Activated T-cell treated with anti-CD3 and anti-CD28 coated beads for 48 hours (primary cell): ENCODE results near the gene WWOX.
A peak's percentile ranks its signal among the peaks of the same experiment; 100 is the strongest.

ENCODE experiments used
- DNase-seq: peaks from one replicate; pipeline ENCODE4 v3.0.0-alpha.2; 2020; ENCODE audit warnings: low read depth

WWOX gene

GRCh38 chr16:78768718-78769117, 669.3 kb downstream of the WWOX start:
- DNase-seq = no peak

DNA sequence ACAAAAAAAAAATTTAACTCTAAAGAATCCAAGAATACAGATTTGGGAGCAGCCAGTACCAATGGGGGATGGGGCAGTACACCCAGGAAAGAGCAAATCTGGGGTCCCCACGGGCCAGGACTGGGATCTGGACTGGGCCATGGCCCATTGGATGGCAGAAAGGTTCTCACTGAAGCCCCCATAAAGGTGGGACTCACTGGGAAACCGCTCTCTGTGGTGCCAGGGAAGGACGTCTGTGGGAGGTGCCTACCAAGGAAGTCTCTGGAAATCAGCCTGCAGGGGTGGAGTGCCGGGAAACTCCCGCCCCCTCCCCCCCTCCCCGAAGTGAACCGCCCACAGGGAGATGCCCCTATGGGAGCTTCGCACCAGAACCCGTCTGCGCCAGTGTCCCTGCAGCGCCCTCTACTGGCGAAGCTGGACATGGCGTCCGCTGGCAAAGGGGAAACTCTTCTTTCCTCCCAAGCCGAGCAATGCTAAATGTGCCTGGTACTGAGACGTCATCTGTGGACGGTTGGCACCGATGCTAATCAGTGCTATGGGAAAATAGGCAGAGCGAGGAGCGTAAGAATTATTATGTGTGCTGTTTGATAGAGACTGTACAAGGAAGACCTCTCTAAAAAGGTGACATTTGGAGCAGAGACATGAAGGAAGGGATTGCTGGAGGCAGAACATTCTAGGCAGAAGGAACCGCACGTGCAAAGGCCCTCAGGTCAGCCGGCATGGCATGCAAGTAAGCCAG, 671.1 kb downstream of the WWOX start:
- peak; percentile 80 for DNase-seq

GRCh38 chr16:78773291-78773702, 673.8 kb downstream of the WWOX start:
- DNase-seq = no peak

GRCh38 chr16:78773706-78774105, 674.3 kb downstream of the WWOX start:
- no peak for DNase-seq

- DNase-seq = peak; percentile 63
Observed at GRCh38 chr16:78775161-78775561, 675.7 kb downstream of the WWOX start.

DNA sequence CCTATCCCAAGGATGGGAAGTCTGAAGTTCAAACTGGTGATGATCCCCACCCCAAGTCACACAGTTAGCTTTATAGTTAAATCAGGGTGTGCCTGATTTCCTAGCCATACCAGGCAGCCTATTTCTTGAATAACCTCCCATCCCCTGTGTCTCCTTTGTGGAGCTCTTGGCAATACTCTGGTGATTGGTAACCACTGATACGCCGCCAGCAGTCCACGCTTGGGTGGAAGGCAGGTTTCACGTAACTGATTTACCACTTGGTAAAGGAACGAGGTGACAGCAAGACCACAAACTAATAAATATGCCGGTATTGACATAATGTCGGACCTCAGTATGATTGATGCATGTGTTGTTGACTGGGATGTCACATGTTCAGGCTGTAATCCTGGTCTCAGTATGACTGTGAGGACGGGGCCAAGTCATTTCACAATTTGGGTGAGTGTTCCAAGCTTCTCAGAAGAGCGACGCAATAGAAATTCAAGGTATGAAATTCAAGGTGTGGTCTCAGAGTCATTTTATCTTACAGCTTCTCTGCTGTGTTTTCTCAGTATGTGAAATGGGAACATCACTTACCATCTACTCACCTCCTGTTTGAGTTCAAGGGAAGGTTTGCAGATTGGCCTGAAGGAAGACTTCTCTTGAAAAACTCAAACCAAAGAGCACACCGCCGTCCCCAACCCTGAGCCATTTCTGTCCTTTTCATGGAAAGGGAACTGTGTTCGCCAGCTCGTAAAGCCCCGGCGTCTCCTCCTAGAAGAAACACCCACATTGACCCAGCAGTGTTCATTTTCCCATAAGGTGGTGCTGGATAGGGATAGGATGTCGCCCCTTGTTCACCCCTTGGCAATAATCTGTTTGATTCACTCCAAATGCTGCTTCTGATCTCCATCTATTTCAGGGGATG, 678.9 kb downstream of the WWOX start:
- DNase-seq = peak; percentile 55

DNA sequence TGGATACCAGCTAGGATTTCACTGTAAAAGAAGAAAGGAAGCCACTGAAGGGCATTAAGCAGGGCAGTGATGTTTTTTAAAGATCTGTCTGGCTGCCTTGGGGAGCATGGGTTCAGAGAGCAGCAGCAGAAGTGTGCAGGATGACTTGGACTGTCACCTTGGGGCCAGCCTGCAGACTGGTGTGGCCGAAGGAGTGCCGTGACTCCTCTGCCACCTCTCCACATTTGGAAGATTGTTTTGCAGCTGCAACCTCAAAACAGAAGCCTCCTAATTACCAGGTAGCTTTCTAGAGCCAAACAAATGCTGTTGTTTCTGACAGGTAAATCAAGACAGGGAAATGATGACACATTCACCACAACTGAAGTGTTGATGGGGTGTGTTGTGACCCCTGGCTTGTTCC, 681.4 kb downstream of the WWOX start:
- DNase-seq = no peak

DNA sequence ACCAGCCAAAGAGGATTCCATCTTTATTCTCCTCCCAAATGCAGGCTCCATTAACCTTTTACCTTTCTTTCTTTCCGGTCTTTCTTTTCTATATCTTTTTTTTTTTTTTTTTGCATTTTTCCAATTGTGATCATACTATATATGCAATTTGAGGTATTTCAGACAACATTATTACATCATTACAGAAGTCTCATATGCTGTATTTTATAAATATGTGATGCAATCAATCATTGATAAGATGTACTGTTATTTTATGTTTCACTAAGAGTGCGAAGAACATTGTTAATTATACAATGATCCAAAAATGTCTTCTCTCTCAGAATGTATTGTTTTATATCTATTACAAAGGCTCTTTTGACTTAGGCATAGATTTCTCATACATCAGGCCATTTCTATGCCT, 683.1 kb downstream of the WWOX start:
- no peak for DNase-seq

DNA sequence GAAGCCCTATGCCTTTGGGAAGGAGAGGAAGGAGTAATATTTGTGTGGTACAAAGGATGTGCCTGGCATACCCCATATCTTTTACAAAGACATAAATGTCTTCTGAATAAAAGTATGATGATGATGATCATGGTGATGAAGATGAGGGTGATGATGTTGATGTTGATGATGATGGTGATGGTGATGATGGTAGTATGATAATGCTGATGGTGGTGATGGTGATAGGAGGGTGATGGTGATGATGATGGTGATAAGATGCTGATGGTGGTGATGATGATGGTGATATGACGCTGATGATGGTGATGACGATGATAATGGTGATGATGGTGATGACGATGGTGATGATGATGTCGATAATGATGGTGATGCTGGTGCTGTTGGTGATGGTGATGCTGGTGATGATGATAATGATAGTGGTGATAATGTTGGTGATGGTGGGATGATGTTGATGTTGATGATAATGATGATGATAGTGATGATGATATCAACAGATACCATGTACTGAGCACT, 684.2 kb downstream of the WWOX start:
- no peak for DNase-seq

- no peak for DNase-seq
Observed at GRCh38 chr16:78784771-78785170, 685.3 kb downstream of the WWOX start.

- DNase-seq = no peak
Observed at GRCh38 chr16:78785218-78785617, 685.8 kb downstream of the WWOX start.

- DNase-seq = no peak
Observed at GRCh38 chr16:78786635-78787034, 687.2 kb downstream of the WWOX start.

- no peak for DNase-seq
Observed at GRCh38 chr16:78788276-78788675, 688.8 kb downstream of the WWOX start.

DNA sequence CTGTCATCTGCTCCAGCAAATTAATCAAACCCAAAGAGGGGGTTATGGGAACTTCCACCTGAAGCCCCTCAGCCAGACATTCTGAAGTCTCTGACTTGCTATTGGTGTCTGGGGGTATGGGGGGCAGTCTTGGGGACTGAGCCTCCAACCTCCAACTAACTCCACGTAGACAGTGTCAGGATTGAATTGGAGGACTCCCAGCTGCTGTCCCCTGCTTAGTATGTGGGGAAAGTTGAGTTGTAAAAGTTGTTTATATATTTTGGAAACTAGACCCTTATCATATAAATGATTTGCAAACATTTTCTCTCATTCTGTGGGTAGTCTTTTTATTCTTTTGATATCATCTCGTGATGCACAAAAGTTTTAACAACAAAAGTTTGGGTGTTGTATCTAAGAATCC, 689.2 kb downstream of the WWOX start:
- no peak for DNase-seq

- no peak for DNase-seq
Observed at GRCh38 chr16:78789561-78789960, 690.1 kb downstream of the WWOX start.

DNA sequence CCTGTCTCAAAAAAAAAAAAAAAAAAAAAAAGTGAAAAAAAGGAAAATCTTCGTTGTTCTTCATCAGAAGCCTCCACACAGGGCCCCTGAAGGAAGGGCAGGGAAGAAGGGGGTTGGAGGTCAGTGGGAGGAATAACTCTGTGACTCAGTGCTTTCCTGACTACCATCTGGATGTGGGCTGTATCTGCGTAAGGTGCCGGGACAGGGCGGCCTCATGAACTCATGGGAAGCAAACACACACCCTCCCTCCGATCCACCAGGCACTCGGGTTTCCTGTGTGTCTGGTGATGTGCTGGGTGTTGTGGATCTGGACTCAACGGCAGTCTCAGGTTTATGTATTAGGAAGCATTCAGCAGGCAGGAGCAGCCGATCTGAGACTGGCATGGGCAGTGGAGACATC, 691.6 kb downstream of the WWOX start:
- DNase-seq = no peak

DNA sequence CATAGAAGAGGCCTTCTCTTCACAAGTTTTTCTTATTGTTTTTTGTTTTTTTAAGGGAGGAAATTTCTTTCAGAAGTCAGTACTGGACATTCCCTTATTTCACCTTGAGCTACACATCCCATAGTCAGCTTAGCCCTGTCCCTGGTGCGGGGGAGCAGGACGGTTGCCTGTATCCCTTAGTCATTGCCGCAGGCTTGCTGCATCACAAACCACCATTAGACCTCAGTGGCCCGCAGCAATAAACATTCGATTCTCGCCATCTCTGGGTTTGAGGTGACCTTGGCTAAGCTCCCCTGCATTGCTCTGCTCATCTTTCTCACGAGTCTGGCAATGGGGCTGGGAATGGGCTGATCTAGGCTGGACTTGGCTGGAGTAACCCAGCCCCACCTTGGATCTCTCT, 692.5 kb downstream of the WWOX start:
- no peak for DNase-seq

DNA sequence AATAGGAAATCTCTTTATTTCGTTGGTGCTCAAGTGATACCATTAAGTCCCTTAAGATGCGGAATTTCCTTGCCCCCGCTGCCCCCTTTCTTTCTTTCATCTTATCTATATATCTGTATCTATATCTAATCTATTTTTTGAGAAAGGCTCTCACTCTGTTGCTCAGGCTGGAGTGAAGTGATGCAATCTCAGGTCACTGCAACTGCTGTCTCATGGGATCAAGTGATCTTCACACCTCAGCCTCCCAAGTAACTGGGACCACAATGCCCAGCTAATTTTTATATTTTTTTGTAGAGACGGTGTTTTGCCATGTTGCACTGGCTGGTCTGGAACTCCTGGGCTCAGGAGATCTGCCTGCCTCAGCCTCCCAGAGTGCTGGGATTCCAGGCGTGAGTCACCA, 693.5 kb downstream of the WWOX start:
- DNase-seq = no peak

- DNase-seq = no peak
Observed at GRCh38 chr16:78794581-78795250, 695.3 kb downstream of the WWOX start.

DNA sequence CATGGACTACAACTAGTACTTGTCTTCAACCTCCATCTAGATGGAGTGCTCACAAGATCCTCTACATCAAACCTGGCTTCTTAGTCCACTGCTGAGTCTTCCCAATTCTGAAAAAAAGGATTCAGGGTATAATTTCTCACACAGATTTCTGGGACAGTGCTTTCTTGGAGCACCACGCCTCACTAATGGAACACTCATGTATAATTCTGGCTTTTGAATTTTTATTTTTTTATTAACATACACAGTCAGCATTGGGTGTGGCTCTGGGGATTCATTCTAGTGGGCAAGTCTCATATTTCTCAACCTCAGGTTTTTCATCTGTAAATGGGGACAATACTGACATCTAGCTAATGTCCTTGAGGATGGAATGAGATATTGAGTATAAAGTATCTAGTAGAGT, 696.0 kb downstream of the WWOX start:
- DNase-seq = no peak

- no peak for DNase-seq
Observed at GRCh38 chr16:78796221-78796866, 696.9 kb downstream of the WWOX start.

- no peak for DNase-seq
Observed at GRCh38 chr16:78799429-78799828, 700.0 kb downstream of the WWOX start.
